HepG2 (cell line): Measurements from ENCODE around the gene AK2. TPM values are rescaled to one million over a fixed set of nuclear protein-coding genes. Genes with fewer than 3 reads are reported as not detected.

Experiments
- ATAC-seq: fragments of 200-7000 bp; cut with Tn5 transposase; 3 replicates; pipeline ENCODE4 v1.9.1; 2020; ENCODE audit warnings: mild to moderate bottlenecking, moderate library complexity
- BruUV-seq: library from RNA; stranded (reverse); fragments of 400-500 nt; replicated peaks from 2 replicates; lab custom pipeline; 2021; lab: Mats Ljungman, UMichigan
- CTCF ChIA-PET: fragments of 300-600 bp; formaldehyde crosslinking; extraction: SDS; loops from one replicate; lab custom pipeline; 2021; ENCODE audit warnings: low total read pairs, inconsistent platforms, low intra/inter-chr PET ratio; lab: Yijun Ruan, JAX
- POLR2A ChIA-PET: fragments of 350-600 bp; sonication (Branson Sonifier 250); formaldehyde crosslinking; loops from one replicate; lab custom pipeline; 2020; ENCODE audit warnings: antibody characterized with exemption, inconsistent platforms; lab: Yijun Ruan, JAX
- DNase-seq: peaks from one replicate; pipeline ENCODE4 v3.0.0-alpha.2; 2015; ENCODE audit warnings: low spot score
- FAIRE-seq: peaks from 3 replicates; lab custom pipeline; 2011; peaks lifted over from hg19 to GRCh38; lab: Jason Lieb, UNC
- H2AFZ ChIP-seq: one replicate; pipeline ENCODE4 v1.6.1; 2011; ENCODE audit warnings: low read length, inconsistent platforms
- H3K27ac ChIP-seq: fragments of 300-600 bp; 3 replicates; pipeline ENCODE4 v1.8.0; 2011; ENCODE audit warnings: mixed run types, mild to moderate bottlenecking, mixed read lengths, low read length, inconsistent platforms; ENCODE audit not compliant: insufficient read depth; ENCODE audit errors: extremely low read length
- H3K27me3 ChIP-seq, 2 experiments: fragments of 200-600 bp in 1 of 2; 2 replicates in 1 of 2; 3 replicates in 1 of 2; pipeline versions ENCODE4 v1.6.0 to v1.8.0; 2011; ENCODE audit warnings: low read length in 2 of 2, mild to moderate bottlenecking in 2 of 2, moderate library complexity in 2 of 2, inconsistent platforms in 1 of 2; ENCODE audit not compliant: insufficient read depth in 2 of 2, control insufficient read depth in 1 of 2
- H3K36me3 ChIP-seq, 2 experiments: fragments of 200-600 bp in 1 of 2; replicated peaks in 1 of 2; 2 replicates in 1 of 2; 3 replicates in 1 of 2; pipeline versions ENCODE4 v1.5.1 to v1.8.0; 2011; ENCODE audit warnings: low read length in 2 of 2, inconsistent platforms in 1 of 2; ENCODE audit not compliant: insufficient read depth in 2 of 2, control insufficient read depth in 1 of 2
- H3K4me1 ChIP-seq: 2 replicates; pipeline ENCODE4 v1.5.1; 2012; ENCODE audit warnings: low read length, inconsistent platforms; ENCODE audit not compliant: insufficient read depth
- H3K4me2 ChIP-seq: 2 replicates; pipeline ENCODE4 v1.6.0; 2011; ENCODE audit warnings: low read depth, low read length, inconsistent platforms
- H3K4me3 ChIP-seq, 3 experiments: fragments of 200-600 bp in 1 of 3; sonication (generic), shearing (Covaris generic) in 1 of 3; replicated peaks in 1 of 3; 2 replicates each; pipeline ENCODE4 v1.5.1; 2011 to 2016; ENCODE audit warnings: low read length in 3 of 3, inconsistent platforms in 2 of 3, low read depth in 2 of 3, mild to moderate bottlenecking in 2 of 3, control low read depth in 1 of 3, mixed read lengths in 1 of 3; ENCODE audit not compliant: insufficient read depth in 1 of 3
- H3K79me2 ChIP-seq: one replicate; pipeline ENCODE4 v1.6.1; 2011; ENCODE audit warnings: low read length, inconsistent platforms; ENCODE audit not compliant: insufficient read depth
- H3K9ac ChIP-seq: 2 replicates; pipeline ENCODE4 v1.6.0; 2011; ENCODE audit warnings: mild to moderate bottlenecking, low read depth, low read length, inconsistent platforms; ENCODE audit not compliant: insufficient read depth
- H3K9me3 ChIP-seq: 2 replicates; pipeline ENCODE4 v1.5.1; 2012; ENCODE audit warnings: mild to moderate bottlenecking, low read length
- H4K20me1 ChIP-seq: 2 replicates; pipeline ENCODE4 v1.6.0; 2011; ENCODE audit warnings: inconsistent platforms, mild to moderate bottlenecking, low read length, moderate library complexity; ENCODE audit not compliant: insufficient read depth
- KLF13 ChIP-seq: sonication (generic); formaldehyde crosslinking; IDR thresholded peaks from 2 replicates; pipeline ENCODE4 v1.4.0; 2020; ENCODE audit warnings: mild to moderate bottlenecking, missing genetic modification reagents
- MNT ChIP-seq: fragments of 450-650 bp; IDR thresholded peaks from 2 replicates; pipeline ENCODE4 v1.6.1; 2016
- NFE2L2 ChIP-seq: fragments of 150-350 bp; IDR thresholded peaks from 2 replicates; pipeline ENCODE4 v1.6.1; 2014; ENCODE audit warnings: low read length
- PAF1 ChIP-seq: IDR thresholded peaks from 2 replicates; pipeline ENCODE4 v1.6.1; 2016; ENCODE audit warnings: missing genetic modification reagents, missing compliant biosample characterization
- SOX13 ChIP-seq, 3 experiments: fragments of 450-650 bp in 1 of 3; sonication (generic) in 1 of 3; formaldehyde crosslinking in 1 of 3; IDR thresholded peaks in 2 of 3; conservative IDR thresholded peaks in 1 of 3; 2 replicates each; pipeline versions ENCODE4 v1.5.0 to v1.6.1; 2016 to 2020; ENCODE audit warnings: antibody characterized with exemption in 1 of 3, mild to moderate bottlenecking in 1 of 3, missing compliant biosample characterization in 1 of 3, missing genetic modification reagents in 1 of 3, moderate library complexity in 1 of 3
- XBP1 ChIP-seq: sonication (generic); formaldehyde crosslinking; IDR thresholded peaks from 2 replicates; pipeline ENCODE4 v1.5.0; 2020; ENCODE audit warnings: missing genetic modification reagents
- ZNF326 ChIP-seq: sonication (generic); formaldehyde crosslinking; IDR thresholded peaks from 2 replicates; pipeline ENCODE4 v1.4.0; 2020; ENCODE audit warnings: missing genetic modification reagents, borderline replicate concordance
- ZNF501 ChIP-seq: sonication (generic); formaldehyde crosslinking; IDR thresholded peaks from 2 replicates; pipeline ENCODE4 v1.5.1; 2020; ENCODE audit warnings: mild to moderate bottlenecking, moderate library complexity, missing genetic modification reagents
- ZSCAN5A ChIP-seq: sonication (generic); formaldehyde crosslinking; IDR thresholded peaks from 2 replicates; pipeline ENCODE4 v1.8.0; 2022; ENCODE audit warnings: mild to moderate bottlenecking, missing genetic modification reagents, borderline replicate concordance
- WGBS: methylation state at CpG from one replicate; pipeline ENCODE4 v1.1.6; 2017; ENCODE audit warnings: low lambda C conversion rate; 5-methylcytosine and 5-hydroxymethylcytosine counted together
- in situ Hi-C: cut with HindIII; loops from 2 replicates; pipeline ENCODE4 v1.10.0; 2017; ENCODE audit warnings: low pct_unique_long_range_greater_than_20kb; ENCODE audit not compliant: extremely low pct_ligation_motif_present
- intact Hi-C: fragments of 100-400 bp; cut with micrococcal nuclease; formaldehyde crosslinking; loops from one replicate; pipeline ENCODE4 v1.10.0; 2022; ENCODE audit not compliant: unreplicated experiment
- polyA plus RNA-seq, 8 experiments: library from polyadenylated mRNA; depleted of rRNA in 3 of 8; stranded (reverse) in 7 of 8; unstranded in 1 of 8; fragments of >200 nt; fragmentation: Illumina TruSeq in 4 of 8; extraction: Trizol in 4 of 8; gene quantifications; 2 replicates each; pipeline versions ENCODE4 v1.2.1 to v1.2.3, GENCODE V29; 2011 to 2016; ENCODE audit warnings: low read depth in 4 of 8, missing spikeins in 1 of 8, mixed read lengths in 1 of 8; ENCODE audit not compliant: insufficient read depth in 1 of 8
- total RNA-seq, 5 experiments: library from RNA; depleted of rRNA; stranded (reverse); fragments of >200 nt; fragmentation: Illumina TruSeq; extraction: Trizol; gene quantifications; 2 replicates each; pipeline ENCODE4 v1.2.3, GENCODE V29; 2016; ENCODE audit warnings: low read depth in 1 of 5

The AK2 gene
- total and polyA plus RNA-seq, 2 of the 13 experiments (the other 11 are each of a cell fraction or from before 2014, with no cell fraction given): 170 to 188 TPM

GRCh38 chr1:33009561-33009960 is 27.1 kb downstream of the AK2 start (continued):
- no peak for TF ChIP-seq ZSCAN5A
- no peak for TF ChIP-seq ZNF326 (CRISPR knock-in tag)
- no peak for TF ChIP-seq KLF13 (CRISPR knock-in tag)
- no peak for TF ChIP-seq MNT
- TF ChIP-seq ZNF501 (CRISPR knock-in tag): no peak
- no peak for TF ChIP-seq SOX13 (IDR thresholded peaks at IDR 0.05)
- no peak for TF ChIP-seq SOX13 (CRISPR knock-in tag; conservative IDR thresholded peaks at IDR 0.05 in 1 of 2, IDR thresholded peaks at IDR 0.05 in 1 of 2)
- no peak for TF ChIP-seq XBP1
- TF ChIP-seq, all 625 proteins: peak for 0

GRCh38 chr1:33008051-33008914 is 28.4 kb downstream of the AK2 start:
- POLR2A ChIA-PET: no interaction called here
- no TSS peak for BruUV-seq
- no peaks in the 10 kb centered on the region for H4K20me1 ChIP-seq
- 89% methylated on average over 13 of the region's 13 CpGs for WGBS
- intact Hi-C loops: loop anchor here (10.0 kb wide), 1 partner anchor 47 kb away; no protein-coding TSS in a partner anchor
- ATAC-seq (no peak), FAIRE-seq (no peak), DNase-seq (no peak)
- no peaks in the 10 kb centered on the region for H3K9me3 ChIP-seq
- H3K4me3 ChIP-seq: no peak overlapping the region
- H3K36me3 ChIP-seq: peaks cover 17 to 51% of the 10 kb centered on the region in 2 experiments
- in situ Hi-C loops: loop anchor here (5.0 kb wide), 1 partner anchor 81 kb away; no protein-coding TSS in a partner anchor
- H3K27ac ChIP-seq: no peak overlapping the region
- H3K4me2 ChIP-seq: no peak overlapping the region
- H3K9ac ChIP-seq: no peak overlapping the region
- CTCF ChIA-PET: no interaction called here
- H3K27me3 ChIP-seq: no peaks in the 10 kb centered on the region
- H2AFZ ChIP-seq: no peak overlapping the region
- TF ChIP-seq PAF1 (0 out of 2 replicates have a peak, but pooled peaks have one; percentile 16), NFE2L2 (no peak)
- H3K79me2 ChIP-seq: no peaks in the 10 kb centered on the region
- H3K4me1 ChIP-seq: peaks cover 15% of the 10 kb centered on the region; the same call in 1 of the 2 replicates
